ENCODE data around the gene C22orf31. TPM values are rescaled to one million over a fixed set of nuclear protein-coding genes. Genes with fewer than 3 reads are reported as not detected.

The C22orf31 gene
- total RNA-seq, 1 donor from 2014 or later = 0.45 TPM

DNA sequence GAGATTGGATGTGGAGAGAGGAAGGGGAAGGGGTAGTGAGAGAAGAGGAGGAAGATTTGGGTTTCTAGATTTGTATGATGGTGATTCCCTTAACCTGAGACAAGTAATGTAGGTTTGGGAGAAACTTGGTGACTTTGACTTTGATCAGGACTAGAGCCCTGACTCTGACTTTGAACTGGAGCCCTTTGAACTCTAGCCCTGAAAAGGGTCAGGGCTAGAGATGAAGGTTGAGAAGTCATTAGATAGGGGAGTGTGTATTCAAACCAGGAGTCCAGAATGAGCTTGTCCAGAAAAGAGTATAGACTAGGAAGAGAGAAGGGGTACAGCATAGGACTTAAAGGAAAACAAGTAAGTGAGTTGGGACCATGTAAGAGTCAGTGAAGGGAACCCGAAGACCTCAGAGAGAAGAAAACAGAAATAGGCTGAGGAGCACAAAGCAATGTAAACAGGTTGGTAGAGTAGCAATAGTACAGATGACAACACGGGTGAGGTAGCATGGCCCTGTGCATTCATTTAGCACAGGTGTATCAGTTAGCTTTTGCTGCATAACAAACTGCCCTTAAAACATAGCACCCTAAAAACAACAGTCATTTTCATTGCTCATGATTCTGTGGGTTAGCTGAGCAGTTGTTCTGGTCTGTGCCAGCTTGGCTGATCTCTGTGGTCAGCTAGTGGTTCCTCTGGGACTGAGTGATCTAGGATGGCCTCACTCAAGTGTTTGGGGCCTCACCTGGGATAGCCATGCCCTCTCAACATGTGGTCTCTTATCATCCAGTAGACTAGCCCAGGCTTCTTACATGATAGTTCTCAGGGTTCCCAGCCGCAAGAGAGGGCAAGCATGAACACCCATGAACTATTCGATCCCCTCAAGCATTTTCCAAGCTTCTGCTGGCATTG is 43.1 kb downstream of the C22orf31 start:
- no peaks in the 10 kb centered on the region for H3K27me3 Mint-ChIP-seq (ENCODE audit: low read depth)
- H3K4me1 Mint-ChIP-seq = peaks cover 23% of the 10 kb centered on the region
- TF ChIP-seq, protein P1, sequence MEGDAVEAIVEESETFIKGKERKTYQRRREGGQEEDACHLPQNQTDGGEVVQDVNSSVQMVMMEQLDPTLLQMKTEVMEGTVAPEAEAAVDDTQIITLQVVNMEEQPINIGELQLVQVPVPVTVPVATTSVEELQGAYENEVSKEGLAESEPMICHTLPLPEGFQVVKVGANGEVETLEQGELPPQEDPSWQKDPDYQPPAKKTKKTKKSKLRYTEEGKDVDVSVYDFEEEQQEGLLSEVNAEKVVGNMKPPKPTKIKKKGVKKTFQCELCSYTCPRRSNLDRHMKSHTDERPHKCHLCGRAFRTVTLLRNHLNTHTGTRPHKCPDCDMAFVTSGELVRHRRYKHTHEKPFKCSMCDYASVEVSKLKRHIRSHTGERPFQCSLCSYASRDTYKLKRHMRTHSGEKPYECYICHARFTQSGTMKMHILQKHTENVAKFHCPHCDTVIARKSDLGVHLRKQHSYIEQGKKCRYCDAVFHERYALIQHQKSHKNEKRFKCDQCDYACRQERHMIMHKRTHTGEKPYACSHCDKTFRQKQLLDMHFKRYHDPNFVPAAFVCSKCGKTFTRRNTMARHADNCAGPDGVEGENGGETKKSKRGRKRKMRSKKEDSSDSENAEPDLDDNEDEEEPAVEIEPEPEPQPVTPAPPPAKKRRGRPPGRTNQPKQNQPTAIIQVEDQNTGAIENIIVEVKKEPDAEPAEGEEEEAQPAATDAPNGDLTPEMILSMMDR (IDR thresholded peaks at IDR 0.05; ENCODE audit: unreplicated experiment) = no peak
- H3K4me3 Mint-ChIP-seq = no peak overlapping the region
- H3K27ac Mint-ChIP-seq = no peak overlapping the region
- H3K36me3 Mint-ChIP-seq = peaks cover 20% of the 10 kb centered on the region
- H3K9me3 Mint-ChIP-seq = peaks cover 8% of the 10 kb centered on the region
- no peak for DNase-seq (ENCODE audit: low spot score in 2 of 2, unreplicated experiment in 2 of 2)

DNA sequence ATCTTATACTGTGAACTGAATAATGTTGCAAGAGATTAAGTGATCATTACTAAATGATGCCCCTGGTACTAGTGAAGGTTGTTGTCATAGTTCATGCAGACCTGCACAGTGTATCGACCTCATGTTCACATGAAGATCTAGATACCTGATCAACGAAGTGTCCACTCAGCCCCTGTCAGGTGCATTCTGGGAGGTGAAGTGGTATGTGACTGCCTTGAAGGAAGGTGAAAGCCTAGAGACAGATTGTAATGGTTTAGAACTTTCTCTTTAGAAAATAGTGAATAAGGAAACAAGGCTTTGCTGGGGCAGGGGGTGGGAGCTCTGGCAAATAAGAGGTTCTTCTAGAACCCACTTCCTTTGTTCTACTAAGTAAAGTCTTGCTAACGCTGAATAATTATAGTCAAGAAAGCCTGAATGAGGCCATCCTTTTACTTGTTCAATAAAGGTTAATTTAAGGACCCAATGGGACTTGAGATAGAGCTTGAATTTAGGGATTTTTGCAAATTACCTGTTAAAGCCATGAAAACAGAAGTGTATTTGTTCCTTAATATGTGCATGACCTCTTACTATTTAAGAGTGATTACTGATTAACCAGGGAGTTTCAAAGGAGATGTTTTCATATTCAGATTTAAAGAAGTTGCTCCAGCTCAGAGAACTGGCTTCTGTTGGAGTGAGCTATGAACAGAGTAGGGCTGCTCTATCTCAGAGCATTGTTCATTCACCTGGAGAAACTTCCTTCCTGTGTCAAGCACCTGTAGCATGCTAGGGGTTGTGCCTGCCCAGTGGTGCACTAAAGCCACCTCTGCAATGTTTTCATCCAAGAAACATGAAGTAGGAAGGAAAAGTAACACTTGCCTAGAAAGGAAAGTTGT is 45.3 kb downstream of the C22orf31 start:
- Mint-ChIP-seq H3K36me3 (peaks cover 20% of the 10 kb centered on the region), H3K9me3 (peaks cover 8% of the 10 kb centered on the region), H3K27me3 (ENCODE audit: low read depth) (no peaks in the 10 kb centered on the region), H3K4me3 (no peak overlapping the region), H3K27ac (peak overlapping the region; percentile 37), H3K4me1 (peaks cover 24% of the 10 kb centered on the region)
- TF ChIP-seq, protein P1 (IDR thresholded peaks at IDR 0.05; ENCODE audit: unreplicated experiment) = no peak
- no peak for DNase-seq (ENCODE audit: low spot score in 2 of 2, unreplicated experiment in 2 of 2)

DNA sequence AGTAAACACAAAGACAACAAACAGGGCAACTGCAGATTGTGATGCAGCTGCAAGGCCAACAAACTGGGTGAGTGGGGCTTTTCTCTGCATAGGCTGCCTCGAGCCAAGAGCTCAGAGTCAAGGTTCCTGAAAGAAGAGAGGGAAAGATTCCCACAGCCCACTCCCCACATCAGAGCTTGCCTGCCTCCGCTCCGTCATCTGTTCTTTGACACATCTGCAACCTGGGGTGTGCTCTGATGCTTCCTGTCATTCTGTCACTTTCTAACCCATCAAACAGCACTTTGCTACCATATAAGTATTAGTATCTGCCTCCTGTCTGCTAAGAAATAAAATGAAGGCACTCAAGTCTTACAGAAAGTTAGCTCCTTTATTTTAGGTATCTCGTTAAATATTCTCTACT is 46.9 kb downstream of the C22orf31 start:
- Mint-ChIP-seq H3K9me3 (peaks cover 8% of the 10 kb centered on the region), H3K4me1 (peaks cover 35% of the 10 kb centered on the region), H3K4me3 (no peak overlapping the region), H3K36me3 (peaks cover 20% of the 10 kb centered on the region), H3K27me3 (ENCODE audit: low read depth) (no peaks in the 10 kb centered on the region), H3K27ac (peak overlapping the region; percentile 81)
- DNase-seq (ENCODE audit: low spot score in 2 of 2, unreplicated experiment in 2 of 2) = no peak
- TF ChIP-seq, protein P1 (IDR thresholded peaks at IDR 0.05; ENCODE audit: unreplicated experiment) = no peak

DNA sequence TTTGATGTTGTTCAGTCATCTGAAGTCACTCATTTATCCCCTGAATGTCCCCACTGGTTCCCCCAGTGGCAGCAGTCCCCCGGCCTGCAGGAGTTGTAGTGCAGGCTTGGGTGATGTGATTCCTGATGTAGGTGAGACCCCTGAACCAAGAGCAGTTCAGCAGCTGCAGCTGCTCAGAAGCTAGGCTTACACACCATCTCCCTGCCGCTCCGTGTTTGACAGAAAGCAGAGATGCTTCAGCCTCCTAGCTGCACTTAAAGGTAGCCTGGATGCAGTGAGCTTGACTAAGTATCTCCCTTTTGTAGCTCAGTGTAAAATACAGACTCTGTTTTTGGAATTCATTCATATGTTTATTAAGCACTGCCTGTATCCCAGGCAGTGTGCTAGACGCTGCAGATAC is 47.3 kb downstream of the C22orf31 start:
- peaks cover 17% of the 10 kb centered on the region for H3K36me3 Mint-ChIP-seq
- H3K27me3 Mint-ChIP-seq (ENCODE audit: low read depth) = no peaks in the 10 kb centered on the region
- H3K27ac Mint-ChIP-seq = peak overlapping the region; percentile 81
- peaks cover 8% of the 10 kb centered on the region for H3K9me3 Mint-ChIP-seq
- no peak for DNase-seq (ENCODE audit: low spot score in 2 of 2, unreplicated experiment in 2 of 2)
- H3K4me3 Mint-ChIP-seq = no peak overlapping the region
- TF ChIP-seq, protein P1 (IDR thresholded peaks at IDR 0.05; ENCODE audit: unreplicated experiment) = no peak
- H3K4me1 Mint-ChIP-seq = peaks cover 38% of the 10 kb centered on the region

DNA sequence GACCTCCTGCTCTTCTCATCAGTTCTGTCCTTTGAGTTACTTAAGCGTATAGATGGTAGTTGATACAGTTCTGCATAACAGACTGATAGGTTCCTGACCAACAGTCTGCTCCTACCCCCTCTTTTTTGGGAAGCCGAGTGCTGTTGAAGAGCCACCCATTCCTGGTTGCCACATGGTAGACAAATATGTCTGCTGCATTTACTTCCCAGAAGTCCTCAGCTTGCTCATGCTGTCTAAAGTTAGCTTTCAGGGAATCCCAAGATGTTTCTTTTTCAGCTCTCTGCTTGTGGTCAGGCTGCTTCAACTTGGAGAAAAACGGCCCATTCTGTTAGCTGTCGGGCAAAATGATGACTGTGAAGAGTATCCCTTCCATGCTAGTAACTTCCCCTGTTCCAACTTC is 48.7 kb downstream of the C22orf31 start:
- Mint-ChIP-seq H3K4me1 (peaks cover 52% of the 10 kb centered on the region), H3K9me3 (peaks cover under 1% of the 10 kb centered on the region), H3K4me3 (no peak overlapping the region), H3K27ac (no peak overlapping the region), H3K27me3 (ENCODE audit: low read depth) (no peaks in the 10 kb centered on the region), H3K36me3 (peaks cover 6% of the 10 kb centered on the region)
- DNase-seq (ENCODE audit: low spot score in 2 of 2, unreplicated experiment in 2 of 2) = no peak
- TF ChIP-seq, protein P1 (IDR thresholded peaks at IDR 0.05; ENCODE audit: unreplicated experiment) = no peak
